Kidney epithelial cell (primary cell): Measurements from ENCODE around the gene REXO1. TPM values are rescaled to one million over a fixed set of nuclear protein-coding genes. Genes with fewer than 3 reads are reported as not detected.
"Not testable (repeated sequence)": the region's sequence is repeated elsewhere in the genome, so short reads cannot be mapped to it uniquely, and the experiment has no call there.

ENCODE experiments used
- DNase-seq: peaks from one replicate; pipeline ENCODE4 v3.0.0-alpha.2; 2010; ENCODE audit warnings: low read depth
- H3K27me3 ChIP-seq: 2 replicates; pipeline ENCODE4 v1.6.0; 2011; ENCODE audit warnings: low read length; ENCODE audit not compliant: control insufficient read depth, insufficient read depth
- H3K36me3 ChIP-seq: 2 replicates; pipeline ENCODE4 v1.5.1; 2011; ENCODE audit warnings: low read length; ENCODE audit not compliant: control insufficient read depth, insufficient read depth
- H3K4me3 ChIP-seq: 2 replicates; pipeline ENCODE4 v1.5.1; 2011; ENCODE audit warnings: low read depth, mild to moderate bottlenecking, control low read depth, low read length
- CTCF ChIP-seq: IDR thresholded peaks from 2 replicates; pipeline ENCODE4 v1.5.1; 2011; ENCODE audit warnings: mild to moderate bottlenecking, moderate library complexity, low read length, control low read depth, inconsistent platforms; ENCODE audit not compliant: insufficient read depth, poor library complexity, severe bottlenecking
- total RNA-seq: library from RNA; depleted of rRNA; stranded (reverse); fragments of >200 nt; gene quantifications from 2 replicates; pipeline ENCODE4 v1.2.3, GENCODE V29; 2015

Gene REXO1
- total RNA-seq = 18.8 and 32.1 TPM in 2 replicates

- Histone ChIP-seq H3K4me3 (peak within 1 kb of the TSS; percentile 58), H3K27me3 (no peaks in the 10 kb centered on the region), H3K36me3 (no peaks in the 10 kb centered on the region)
- peak; percentile 92 for TF ChIP-seq CTCF
- DNase-seq = no peak
Observed at GRCh38 chr19:1848399-1849131, at the start of gene REXO1. TSS of gene REXO1 (minus strand) at chr19:1848483. CDS start at chr19:1848358, 125 bp downstream.

GRCh38 chr19:1896508-1896907 lies 48.2 kb upstream of the REXO1 start:
- Histone ChIP-seq H3K36me3 (no peaks in the 10 kb centered on the region), H3K4me3 (no peak overlapping the region), H3K27me3 (no peaks in the 10 kb centered on the region)
- DNase-seq = no peak
- no peak for TF ChIP-seq CTCF

GRCh38 chr19:1893791-1894190 lies 45.5 kb upstream of the REXO1 start:
- DNase-seq = no peak
- Histone ChIP-seq H3K36me3 (no peaks in the 10 kb centered on the region), H3K4me3 (no peak overlapping the region), H3K27me3 (no peaks in the 10 kb centered on the region)
- no peak for TF ChIP-seq CTCF

- Histone ChIP-seq H3K36me3 (no peaks in the 10 kb centered on the region), H3K4me3 (no peak overlapping the region), H3K27me3 (no peaks in the 10 kb centered on the region)
- no peak for DNase-seq
- no peak for TF ChIP-seq CTCF
Observed at GRCh38 chr19:1889907-1890306, 41.6 kb upstream of the REXO1 start.

DNA sequence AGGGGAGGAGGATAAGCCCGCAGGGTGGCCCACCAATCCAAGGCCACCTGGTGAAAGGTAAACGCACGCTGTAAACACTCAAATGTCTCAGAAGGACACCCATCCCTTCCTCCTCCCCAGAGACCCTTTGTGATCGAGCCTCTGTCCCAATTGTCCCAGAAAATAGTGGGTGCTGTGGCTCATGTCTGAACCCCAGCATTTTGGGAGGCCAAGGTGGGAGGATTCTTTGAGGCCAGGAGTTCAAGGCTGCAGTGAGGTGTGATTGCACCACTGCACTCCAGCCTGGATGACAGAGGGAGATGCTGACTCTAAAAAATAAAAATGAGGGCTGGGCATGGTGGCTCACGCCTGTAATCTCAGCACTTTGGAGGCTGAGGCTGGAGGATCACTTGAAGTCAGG lies 40.1 kb upstream of the REXO1 start:
- DNase-seq = no peak
- Histone ChIP-seq H3K27me3 (no peaks in the 10 kb centered on the region), H3K4me3 (no peak overlapping the region), H3K36me3 (no peaks in the 10 kb centered on the region)
- no peak for TF ChIP-seq CTCF

GRCh38 chr19:1886360-1886759 lies 38.1 kb upstream of the REXO1 start:
- not testable (repeated sequence) for H3K4me3 ChIP-seq, DNase-seq, H3K36me3 ChIP-seq, H3K27me3 ChIP-seq

- peak within 1 kb of the TSS; percentile 76 for H3K4me3 ChIP-seq
- DNase-seq = peak; percentile 66
- not testable (repeated sequence) for H3K27me3 ChIP-seq, H3K36me3 ChIP-seq
Observed at GRCh38 chr19:1885398-1886119, 37.3 kb upstream of the REXO1 start, which contains the start of gene ABHD17A. TSS of gene ABHD17A (minus strand) at chr19:1885496. CDS start at chr19:1881566, 3,930 bp downstream.
